GM18868 (cell line): Measurements from ENCODE around the gene MRPS22.
A peak's percentile ranks its signal among the peaks of the same experiment; 100 is the strongest.

ENCODE experiments used
- ATAC-seq: cut with Tn5 transposase; IDR thresholded peaks from one replicate; pipeline ENCODE4 v1.9.1; 2021; ENCODE audit warnings: mild to moderate bottlenecking, moderate library complexity; ENCODE audit not compliant: unreplicated experiment

MRPS22 gene

DNA sequence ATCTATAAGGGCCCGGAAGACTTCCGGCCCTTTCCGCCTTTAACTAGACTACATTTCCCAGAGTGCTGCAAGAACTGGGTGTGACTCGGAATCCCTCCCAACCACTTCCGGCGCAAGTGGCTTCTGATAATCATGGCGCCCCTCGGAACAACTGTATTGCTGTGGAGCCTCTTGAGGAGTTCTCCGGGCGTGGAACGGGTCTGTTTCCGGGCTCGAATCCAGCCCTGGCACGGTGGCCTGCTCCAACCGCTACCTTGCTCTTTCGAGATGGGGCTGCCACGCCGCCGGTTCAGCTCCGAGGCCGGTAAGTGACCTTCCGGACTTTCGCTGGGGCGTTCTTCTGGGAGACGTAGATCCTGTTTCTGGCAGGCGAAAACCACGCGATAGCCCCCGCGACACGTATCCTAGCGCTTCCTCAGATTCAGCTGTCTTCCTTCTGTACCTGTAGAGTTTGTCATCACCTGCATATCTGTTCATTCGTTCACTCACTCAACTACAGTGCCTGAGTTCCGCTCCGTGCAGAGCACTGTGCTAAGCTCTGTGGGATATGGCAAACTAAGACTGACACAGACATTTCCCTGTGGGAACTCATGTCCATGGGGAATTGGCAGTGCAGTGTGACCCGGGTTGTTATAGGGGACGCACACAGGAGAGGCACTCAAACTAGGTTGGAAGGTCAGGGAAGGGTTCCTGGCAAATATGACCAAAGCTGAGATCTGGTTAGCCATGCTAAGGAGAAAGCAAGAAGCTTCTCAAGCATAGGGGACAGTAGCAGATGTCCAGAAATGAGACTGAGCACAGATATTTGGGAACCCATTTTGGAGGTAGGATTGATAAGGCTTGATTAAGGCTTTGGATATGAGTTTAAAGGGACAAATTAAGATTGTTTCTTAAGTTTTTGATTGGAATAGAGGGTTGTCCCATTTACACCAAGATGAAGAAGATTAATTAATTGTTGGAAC, at the start of gene MRPS22:
Gene MRPS22 (plus strand): TSS at position 126 of the 962 bp plus-strand sequence. CDS start 7 bp downstream, at position 133.
- ATAC-seq, result peak; percentile 99

DNA sequence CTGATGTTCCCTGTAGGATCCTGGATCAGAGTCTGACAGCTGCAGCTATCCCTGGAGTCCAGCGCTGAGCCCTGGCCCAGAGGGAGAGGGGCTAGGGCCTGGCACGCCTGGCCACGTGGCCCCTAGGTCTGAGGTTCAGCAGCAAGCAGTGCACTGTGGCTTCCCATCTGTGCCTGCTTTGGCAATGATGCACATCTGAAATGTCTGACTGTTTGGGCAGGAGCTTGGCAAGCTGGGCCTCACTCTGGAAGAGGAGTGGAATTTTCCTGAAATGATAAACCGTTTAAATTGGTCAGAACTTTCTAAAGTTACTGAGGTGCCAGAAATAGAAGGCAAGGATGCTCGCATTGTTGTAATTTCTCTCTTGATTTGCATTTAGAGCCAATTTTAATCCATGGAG, 48.8 kb upstream of the MRPS22 start:
- ATAC-seq, result no peak

DNA sequence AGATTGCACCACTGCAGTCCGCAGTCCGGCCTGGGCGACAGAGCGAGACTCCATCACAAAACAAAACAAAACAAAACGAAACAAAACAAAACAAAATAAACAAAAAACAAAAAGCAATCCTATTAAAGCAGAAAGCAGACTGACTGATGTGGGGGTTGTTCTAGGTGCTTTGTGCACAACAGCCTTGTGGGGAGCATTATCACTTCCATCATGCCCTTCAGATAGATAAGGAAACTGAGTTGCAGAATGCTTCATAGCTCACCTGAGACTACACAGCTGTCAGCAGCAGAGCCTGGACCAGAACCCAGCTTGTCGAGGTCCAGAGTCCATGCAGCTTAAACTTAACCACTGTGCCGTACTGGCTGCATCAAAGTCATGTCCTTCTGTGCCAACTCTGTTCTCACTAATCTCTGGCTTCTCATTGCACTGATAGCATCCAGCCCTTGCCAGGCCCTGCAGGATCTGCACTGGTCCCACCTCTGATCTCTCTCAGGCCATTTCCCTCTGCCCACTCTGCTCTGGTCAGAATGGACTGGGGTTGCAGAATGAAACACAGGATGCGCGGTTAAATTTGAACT, 47.6 kb upstream of the MRPS22 start:
- ATAC-seq, result no peak

DNA sequence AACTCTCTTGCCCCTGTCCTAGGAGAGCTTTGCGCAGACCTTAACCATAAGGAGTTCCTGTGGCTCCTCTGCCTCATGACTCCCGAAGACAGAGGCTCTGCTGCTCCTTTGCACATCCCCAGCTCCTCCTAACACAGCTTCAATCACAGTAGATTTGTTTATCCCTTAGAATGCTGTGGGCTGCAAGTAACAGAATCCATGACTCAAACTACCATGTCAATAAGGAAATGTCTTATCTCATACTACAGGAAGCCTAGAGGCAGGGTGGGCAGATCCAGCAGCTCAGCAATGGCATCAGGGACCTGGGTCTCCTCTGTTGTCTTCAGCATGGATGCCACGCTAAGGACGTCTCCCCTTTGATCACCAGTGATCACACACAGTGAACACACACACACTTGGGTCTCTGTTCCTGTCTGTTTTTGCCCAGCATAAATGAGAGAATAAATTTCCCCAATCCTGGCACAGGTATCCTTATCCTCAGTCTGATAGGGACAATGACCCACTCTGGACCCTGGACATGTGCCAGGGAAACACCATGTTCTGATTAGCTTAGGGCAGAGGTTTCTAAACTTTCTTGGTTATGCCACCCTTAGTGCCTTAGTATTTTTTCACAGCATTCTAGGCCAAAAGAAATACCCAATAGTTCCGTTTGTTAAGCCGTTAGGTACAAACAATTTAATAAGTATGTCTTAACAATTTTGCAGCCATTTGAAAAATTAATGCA, 46.1 kb upstream of the MRPS22 start:
- ATAC-seq, result no peak

DNA sequence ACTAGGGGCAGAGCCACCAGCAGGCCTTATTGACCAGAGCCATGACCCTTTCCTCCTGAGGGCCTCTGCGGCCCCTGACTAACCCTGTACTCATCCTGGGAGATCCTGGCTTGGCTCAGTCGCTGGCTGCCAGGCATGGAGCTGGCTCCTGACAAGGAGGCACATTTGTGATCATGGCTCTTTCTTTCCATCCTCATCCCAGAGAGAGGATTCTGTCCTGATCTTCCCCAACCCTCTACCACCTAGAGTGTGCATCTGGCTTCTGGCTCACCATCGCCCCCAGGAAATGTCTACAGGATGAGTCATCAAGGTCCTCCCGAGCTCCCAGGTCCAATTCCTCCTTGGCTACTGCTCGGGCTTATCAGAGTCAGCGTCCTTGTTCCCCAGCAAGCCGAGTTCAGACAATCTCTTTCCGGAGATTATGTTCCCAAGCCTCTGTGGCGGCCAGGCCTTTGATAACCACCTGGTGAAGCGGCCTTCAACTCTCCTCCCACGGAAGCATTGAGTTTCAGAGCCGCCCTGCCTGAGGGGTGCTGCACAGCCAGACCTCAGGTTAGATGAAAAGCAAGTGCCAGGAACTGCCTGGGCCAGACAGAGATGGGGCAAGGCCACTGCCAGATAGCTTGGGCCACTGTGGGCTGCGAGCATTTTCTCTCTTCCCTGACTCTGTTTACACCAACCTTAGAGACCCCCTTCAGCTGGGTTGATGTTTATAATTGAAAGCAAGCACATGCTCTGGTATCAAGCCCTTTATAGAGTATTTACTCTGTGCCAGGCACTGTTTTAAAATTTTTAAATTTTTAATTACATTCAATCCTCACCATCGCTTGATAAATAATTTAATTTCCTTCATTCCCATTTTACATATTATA, 44.3 kb upstream of the MRPS22 start:
- ATAC-seq, result no peak

DNA sequence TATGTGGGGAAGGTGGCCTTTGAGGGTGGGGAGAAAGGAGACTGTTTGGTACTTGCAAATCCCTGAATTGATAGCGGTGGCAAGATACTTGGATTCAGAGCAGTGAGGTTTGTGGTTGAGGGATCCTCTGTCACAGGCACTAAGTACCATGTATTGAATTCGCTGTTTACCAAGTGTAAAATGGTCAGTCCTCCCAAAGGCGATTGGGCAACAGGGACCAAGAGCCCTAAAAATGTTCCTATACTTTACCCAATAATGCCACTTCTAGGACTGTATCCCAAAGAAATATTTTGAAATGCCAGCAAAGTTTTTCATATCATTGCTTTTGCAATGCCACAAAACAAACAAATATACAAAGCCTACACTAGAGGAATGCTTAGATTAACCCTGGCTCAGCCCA, 43.4 kb upstream of the MRPS22 start:
- no peak for ATAC-seq

DNA sequence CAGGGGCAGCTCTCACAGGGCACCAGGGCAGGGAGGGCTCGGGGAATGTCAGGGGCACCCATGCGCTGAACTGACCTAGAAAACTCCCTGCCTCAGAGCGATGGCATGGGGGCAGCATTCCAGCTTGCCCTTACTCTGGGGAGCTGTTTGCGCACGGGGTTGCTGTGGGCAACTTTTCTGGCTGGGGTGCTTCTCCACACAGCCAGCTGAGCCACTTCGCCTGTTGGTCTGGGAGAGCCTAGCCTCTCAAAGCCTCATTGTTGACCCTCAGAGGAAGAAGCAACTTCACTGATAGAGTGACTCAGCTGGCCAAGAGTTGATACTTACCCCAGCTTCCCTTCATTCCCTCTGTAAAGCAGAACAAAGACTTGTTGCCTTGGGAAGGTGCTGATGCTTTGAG, 42.6 kb upstream of the MRPS22 start:
- ATAC-seq, result no peak

DNA sequence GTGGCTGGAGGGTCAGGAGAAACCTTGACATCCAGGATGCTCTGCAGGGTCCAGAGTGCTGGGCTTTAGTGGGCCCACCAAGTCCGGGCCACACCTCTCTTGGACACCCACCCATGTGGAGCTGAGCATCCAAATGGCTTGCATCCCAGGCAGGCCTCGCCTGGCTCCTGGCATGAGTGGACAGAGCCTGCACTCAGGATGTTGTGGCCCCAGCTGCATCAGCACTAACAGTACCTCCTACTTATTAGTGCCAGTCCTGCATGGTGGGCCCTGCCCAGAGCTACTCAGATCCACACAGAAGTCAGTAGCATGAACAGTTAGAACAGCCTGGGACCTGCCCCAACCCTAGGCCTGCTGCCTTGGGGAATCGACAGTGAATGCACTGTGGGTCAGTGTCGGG, 42.2 kb upstream of the MRPS22 start:
- ATAC-seq, result no peak

DNA sequence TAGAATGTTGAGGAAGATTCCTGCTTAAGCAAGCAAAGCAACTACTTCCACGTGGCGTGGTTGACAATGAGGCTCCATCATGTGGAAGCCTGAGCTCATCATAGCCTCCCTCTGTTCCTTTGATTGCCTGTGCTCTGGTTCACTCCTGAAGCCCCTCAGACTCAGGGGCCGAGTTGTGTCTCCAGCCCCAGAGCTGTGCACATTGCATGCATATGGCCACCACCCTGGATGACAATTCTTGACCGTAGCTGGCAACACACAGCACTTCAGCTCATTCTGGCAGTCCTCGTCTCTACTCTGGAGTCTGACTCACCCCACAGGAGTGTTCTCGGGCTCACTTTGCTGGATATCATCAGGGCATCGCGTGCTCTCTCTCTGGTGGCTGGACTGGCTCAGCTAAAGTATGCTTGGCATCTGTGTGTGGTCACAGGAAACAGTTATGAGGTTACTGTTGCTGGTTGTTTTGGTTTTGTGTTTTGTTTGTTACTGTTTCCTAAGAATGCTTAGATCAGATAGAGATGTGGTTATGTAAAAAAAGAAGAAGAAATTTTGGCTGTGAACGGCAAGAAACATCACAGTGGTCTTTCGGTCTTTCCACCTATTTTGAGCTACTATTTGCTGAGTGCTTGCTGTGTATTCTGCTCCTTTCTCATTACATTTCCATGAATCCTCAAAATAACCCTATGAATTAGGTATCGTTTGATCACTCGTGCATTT, 41.6 kb upstream of the MRPS22 start:
- ATAC-seq, result no peak

DNA sequence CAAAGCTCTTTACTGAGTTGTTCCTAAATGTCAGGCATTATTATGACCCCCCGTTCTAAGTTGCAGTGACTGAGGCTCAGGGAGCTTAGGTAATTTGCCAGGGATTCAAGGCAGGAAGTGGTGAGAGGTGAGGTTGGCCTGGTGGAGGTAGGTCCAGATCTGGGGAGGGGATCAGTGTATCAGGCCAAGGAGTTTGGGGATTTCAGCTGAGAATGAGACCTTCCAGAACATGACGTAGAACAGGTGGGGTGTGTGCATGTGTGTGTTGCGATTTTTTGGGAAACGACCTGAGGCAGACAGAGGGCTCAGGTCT, 41.1 kb upstream of the MRPS22 start:
- no peak for ATAC-seq

DNA sequence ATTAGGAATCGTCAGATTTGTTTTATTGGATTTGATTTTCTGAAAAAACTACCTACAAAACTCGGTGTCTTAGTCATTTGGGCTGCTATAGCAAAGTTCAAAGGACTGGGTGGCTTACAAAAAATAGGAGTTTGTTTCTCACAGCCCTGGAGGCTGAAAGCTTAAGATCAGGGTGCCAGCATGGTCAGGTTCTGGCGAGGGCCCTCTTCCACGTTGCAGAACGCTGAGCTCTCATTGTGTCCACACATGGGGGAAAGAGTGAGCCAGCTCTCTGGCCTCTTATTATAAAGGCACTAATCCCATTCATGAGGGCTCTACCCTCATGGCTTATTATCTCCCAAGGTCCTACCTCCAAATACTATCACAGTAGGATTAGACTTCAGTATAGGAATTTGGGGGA, 40.6 kb upstream of the MRPS22 start:
- no peak for ATAC-seq

DNA sequence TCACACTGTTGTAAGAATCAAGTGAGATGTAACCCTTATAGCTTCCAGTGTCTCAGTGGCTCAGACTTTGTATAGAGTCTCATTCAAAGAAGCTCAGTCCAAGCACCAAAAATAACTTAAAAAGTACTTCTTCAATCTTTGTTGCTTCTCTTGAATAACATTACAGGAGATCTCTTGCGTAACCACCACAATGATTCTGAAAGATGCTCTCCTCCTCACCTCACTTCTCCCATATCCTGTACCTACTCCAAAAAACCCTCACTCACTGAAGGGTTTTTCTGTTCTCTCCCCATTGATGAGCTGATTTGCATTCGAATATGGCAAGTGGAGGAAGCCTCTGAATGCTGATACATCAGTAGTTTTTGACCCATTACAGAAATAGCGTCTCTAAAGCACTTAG, 39.4 kb upstream of the MRPS22 start:
- ATAC-seq, result no peak

DNA sequence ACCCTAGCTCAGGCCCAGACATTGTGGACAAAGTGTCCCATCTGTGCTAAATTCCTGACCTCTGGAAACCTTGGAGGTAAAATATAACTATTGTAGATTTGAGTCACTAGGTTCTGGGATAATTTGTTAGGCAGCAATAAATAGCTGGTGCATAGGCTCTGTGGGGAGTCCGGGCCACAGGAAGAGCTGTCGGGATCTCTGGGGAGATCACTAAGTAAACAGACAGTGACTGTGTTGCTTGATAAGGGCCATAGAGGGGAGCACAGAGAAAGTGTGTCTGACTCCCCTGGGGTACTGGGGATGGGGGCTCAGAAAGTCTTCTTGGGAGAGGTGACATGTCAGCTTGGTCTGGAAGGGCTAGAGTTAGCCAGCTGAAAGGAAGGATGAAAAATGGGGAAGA, 37.7 kb upstream of the MRPS22 start:
- ATAC-seq, result no peak

DNA sequence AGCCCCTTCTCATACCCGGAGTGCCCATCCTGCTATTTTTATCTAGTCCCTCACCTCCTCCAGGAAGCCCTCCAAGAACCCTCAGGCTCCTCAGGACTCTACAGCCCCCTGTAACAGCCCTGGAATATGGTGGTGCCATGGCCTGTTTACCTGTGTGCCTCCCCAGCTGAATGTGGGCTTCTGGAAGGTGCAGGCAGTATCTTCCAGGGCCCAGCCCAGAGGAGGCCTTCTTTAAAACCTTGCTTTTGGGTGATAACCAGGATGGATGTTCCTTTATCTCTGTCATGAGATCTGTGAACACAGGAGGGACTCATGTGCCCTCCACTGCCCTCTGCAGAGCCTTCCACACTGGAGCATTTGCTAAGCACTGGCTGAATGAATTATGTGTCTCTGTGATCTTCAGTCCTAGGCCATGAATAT, 36.7 kb upstream of the MRPS22 start:
- ATAC-seq, result no peak

DNA sequence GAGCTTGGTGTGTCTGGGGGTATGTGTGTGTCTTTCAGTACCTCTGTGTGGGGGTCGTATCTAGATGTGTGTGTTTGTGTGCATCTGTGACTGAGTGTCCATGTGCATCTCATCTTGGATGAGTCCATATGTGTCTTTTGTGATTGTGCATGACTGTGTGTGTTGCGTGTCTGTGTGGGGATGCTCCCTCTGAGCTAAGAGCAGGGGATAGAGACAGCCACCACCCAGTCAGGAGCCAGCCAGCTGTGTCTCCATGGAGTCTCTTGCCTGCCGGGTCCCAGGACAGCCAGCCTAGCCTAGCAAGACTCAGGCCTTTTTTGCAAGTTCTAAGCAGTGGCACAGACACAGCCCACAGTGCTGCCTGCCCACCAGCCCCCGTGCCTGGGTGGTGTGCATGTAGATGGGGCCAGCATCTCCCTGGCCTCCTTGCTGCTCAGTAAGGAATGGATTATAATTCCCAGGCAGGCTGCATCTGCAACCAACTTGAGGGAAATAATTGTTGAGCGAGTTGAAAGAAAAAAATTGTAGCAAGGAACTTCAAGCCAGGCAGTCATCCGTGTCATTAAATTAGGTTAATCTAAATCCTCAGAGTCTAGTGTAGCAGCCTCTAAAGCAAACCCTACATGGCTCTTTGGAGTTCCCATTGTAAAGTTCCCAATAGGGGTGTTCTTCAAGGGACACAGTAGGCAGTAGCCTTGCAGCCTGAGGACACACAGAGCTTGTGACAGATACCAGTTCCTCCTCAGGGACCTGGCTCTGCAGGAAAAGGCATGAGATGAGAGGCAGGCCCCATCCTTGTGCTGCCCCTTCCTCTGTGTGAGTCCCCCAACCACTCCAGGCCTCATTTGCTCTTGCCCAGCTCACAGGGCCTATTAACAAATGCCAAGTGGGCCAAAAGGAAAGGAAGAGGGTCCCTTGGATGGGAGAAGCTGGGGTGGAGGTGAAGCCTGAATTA, 35.9 kb upstream of the MRPS22 start:
- ATAC-seq, result no peak

DNA sequence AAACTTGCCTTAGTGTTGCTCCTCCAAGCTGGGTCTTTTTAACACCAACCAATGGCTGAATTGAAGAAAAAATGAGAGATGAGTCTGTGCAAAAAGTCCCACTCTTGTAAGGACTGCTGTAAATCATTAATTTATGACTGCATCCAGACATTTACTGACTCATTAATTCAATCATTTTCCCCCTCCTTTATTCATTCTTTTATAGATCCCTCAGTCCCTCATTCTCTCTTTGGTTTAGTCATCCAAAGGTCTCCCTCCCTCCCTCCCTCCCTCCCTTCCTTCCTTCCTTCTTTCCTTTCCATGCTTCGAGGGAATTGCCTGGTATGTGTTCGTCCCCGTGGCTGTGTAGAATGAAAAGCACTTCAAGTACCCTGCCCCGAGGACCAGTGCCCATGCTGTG, 35.3 kb upstream of the MRPS22 start:
- ATAC-seq, result no peak

DNA sequence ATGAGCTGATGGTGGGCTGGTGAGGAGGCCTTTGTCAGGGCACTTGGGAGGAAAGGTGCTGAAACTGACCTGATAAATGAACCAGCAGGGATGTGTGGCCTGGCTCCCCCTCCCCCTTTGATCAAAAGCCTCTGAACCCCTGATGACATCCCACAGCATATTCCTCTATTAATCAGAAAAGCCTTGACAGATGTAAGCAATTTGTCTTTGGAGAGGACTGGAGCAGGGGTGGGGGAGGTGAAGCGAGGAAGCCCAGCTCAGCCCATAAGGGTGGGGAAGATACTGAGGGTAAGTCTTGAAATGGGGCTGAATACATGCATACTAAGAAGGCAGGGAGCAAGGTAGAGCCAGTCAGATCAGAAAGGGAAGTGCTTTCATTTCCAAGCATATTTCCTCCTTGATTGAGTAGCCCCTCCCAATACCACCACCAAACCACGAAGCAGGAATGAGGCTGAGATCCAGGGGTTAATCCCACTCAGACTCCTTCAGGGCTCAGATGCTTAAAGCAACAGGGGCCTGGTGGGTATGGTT, 34.7 kb upstream of the MRPS22 start:
- ATAC-seq, result no peak

DNA sequence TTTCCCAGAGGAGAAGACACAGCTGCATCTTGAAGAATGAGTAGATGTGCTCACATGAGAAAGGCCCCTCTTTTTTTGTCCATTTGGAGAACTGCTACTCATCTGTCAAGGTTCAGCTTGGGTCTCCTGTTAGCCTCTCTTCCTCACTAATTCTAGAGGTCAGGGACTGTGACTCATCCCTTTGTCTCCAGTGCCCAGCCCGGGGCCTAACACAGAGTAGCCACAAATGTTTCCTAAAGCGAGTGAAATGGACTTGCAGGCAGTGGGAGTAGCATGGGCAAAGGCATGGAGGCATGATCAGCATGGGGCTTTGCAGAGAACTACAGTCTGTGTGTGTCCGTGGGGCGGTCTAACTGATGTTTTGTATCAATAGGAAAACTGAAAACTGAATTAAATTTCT, 33.9 kb upstream of the MRPS22 start:
- ATAC-seq, result no peak

DNA sequence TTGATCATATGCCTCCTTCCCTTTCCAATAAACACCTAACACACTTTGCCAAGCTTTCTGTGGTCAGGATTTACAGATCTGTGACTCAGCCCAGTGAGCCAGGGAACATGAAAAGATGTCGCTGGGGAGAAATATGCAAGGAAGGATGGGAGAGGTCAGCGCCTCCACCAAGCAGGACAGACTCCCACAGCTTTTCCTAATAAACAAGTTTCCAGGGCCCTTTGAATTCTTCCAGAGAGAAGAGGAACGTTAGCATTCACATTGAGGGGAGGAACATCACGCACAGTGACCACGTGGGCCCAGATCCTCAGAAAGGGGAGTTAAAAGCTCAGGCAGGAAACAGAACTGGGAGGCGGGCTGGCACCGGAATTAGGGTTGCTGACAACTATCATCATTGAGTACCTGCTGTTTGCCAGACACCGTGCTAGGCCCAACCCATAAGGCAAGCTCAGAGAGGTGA, 33.3 kb upstream of the MRPS22 start:
- no peak for ATAC-seq
